ENCODE data around the gene SEPSECS.

DNA sequence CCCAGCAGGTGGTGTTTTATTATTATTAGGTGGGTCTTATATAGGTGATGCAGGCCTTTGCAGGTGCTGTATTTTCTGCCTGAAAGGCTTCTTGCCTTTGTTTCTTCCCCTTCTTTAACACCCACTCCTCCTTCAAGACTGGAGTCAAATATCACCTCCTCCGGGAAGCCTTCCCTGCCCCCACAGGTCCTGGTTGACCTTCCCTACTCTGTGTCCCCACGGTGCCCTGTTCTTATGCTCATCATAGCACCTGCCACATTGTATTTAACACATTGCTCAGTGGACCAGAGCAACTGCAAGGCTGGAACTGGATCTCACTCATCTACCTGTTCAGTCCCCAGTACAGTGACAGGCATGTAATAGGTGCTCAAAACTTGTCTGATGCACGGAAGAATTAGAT, 89.7 kb downstream of the SEPSECS start:
- no peak for TF ChIP-seq CTCF (optimal IDR thresholded peaks at IDR 0.05 in 1 of 3, IDR thresholded peaks at IDR 0.05 in 1 of 3, conservative IDR thresholded peaks at IDR 0.05 in 1 of 3; ENCODE audit: extremely low read depth in 1 of 3, insufficient read depth in 2 of 3, low read length in 3 of 3)
- TF ChIP-seq EZH2 (IDR thresholded peaks at IDR 0.05; ENCODE audit: low read length): no peak

All from keratinocyte (primary cell).